Measurements from ENCODE around the gene WDR46. TPM values are rescaled to one million over a fixed set of nuclear protein-coding genes. Genes with fewer than 3 reads are reported as not detected.

The WDR46 gene
- total and polyA plus RNA-seq, 2 experiments from 2014 or later, result 71.4 to 104 TPM

GRCh38 chr6:33313709-33314514, 24.9 kb upstream of the WDR46 start, which contains the start of gene TAPBP:
Gene TAPBP (minus strand): TSS chr6:33314078. CDS start chr6:33314041, 37 bp downstream.
- Histone ChIP-seq H3K4me2 (peak within 1 kb of the TSS; percentile 99), H3K4me1 (ENCODE audit: insufficient read depth) (peaks cover 25% of the 10 kb centered on the region), H3K79me2 (replicated peaks; ENCODE audit: insufficient read depth) (0 out of 2 replicates have a peak, but pooled peaks cover 6% of the 10 kb centered on the region), H2AFZ (peak within 1 kb of the TSS; percentile 80), H3K27me3 (ENCODE audit: insufficient read depth) (no peaks in the 10 kb centered on the region), H3F3A (replicated peaks; ENCODE audit: low read depth) (peaks cover 16% of the 10 kb centered on the region), H4K20me1 (replicated peaks; ENCODE audit: insufficient read depth) (no peaks in the 10 kb centered on the region; the same call in 1 of the 2 replicates), H3K36me3 (ENCODE audit: insufficient read depth) (no peaks in the 10 kb centered on the region), H3K4me3 (peak within 1 kb of the TSS; percentile 91), H3K9me2 (ENCODE audit: insufficient read depth) (no peaks in the 10 kb centered on the region), H3K27ac (ENCODE audit: low read depth) (no peak within 1 kb of the TSS)
- Mint-ChIP-seq H3K4me1 (peaks cover 41% of the 10 kb centered on the region), H3K9me3 (no peaks in the 10 kb centered on the region; the same call in 1 of the 3 replicates), H3K4me3 (peak within 1 kb of the TSS; percentile 92), H3K36me3 (ENCODE audit: low read depth) (peaks cover 10% of the 10 kb centered on the region), H3K27me3 (ENCODE audit: insufficient read depth, low read depth, poor library complexity) (peaks cover 21% of the 10 kb centered on the region), H3K27ac (no peak within 1 kb of the TSS; the same call in none of the 2 replicates)
- ATAC-seq (peak; percentile 3), DNase-seq (ENCODE audit: low spot score) (peak; percentile 63)
- TF ChIP-seq EZH2phosphoT487 (IDR thresholded peaks at IDR 0.05; ENCODE audit: unreplicated experiment), result no peak
- TF ChIP-seq, protein P1, sequence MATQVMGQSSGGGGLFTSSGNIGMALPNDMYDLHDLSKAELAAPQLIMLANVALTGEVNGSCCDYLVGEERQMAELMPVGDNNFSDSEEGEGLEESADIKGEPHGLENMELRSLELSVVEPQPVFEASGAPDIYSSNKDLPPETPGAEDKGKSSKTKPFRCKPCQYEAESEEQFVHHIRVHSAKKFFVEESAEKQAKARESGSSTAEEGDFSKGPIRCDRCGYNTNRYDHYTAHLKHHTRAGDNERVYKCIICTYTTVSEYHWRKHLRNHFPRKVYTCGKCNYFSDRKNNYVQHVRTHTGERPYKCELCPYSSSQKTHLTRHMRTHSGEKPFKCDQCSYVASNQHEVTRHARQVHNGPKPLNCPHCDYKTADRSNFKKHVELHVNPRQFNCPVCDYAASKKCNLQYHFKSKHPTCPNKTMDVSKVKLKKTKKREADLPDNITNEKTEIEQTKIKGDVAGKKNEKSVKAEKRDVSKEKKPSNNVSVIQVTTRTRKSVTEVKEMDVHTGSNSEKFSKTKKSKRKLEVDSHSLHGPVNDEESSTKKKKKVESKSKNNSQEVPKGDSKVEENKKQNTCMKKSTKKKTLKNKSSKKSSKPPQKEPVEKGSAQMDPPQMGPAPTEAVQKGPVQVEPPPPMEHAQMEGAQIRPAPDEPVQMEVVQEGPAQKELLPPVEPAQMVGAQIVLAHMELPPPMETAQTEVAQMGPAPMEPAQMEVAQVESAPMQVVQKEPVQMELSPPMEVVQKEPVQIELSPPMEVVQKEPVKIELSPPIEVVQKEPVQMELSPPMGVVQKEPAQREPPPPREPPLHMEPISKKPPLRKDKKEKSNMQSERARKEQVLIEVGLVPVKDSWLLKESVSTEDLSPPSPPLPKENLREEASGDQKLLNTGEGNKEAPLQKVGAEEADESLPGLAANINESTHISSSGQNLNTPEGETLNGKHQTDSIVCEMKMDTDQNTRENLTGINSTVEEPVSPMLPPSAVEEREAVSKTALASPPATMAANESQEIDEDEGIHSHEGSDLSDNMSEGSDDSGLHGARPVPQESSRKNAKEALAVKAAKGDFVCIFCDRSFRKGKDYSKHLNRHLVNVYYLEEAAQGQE (IDR thresholded peaks at IDR 0.05; ENCODE audit: unreplicated experiment), result no peak
- no peak for TF ChIP-seq ZNF114 (CRISPR knock-in tag; IDR thresholded peaks at IDR 0.05)
- no peak for TF ChIP-seq JUNB (IDR thresholded peaks at IDR 0.05; ENCODE audit: unreplicated experiment)
- no peak for TF ChIP-seq CREB1 (CRISPR knock-in tag; IDR thresholded peaks at IDR 0.05; ENCODE audit: low read depth)
- TF ChIP-seq ZNF331 (CRISPR knock-in tag; IDR thresholded peaks at IDR 0.05; ENCODE audit: low read depth), result no peak
- no peak for TF ChIP-seq STAT1 (IDR thresholded peaks at IDR 0.05; ENCODE audit: unreplicated experiment)
- TF ChIP-seq POLR2AphosphoS5 (IDR thresholded peaks at IDR 0.05; ENCODE audit: low read depth), result no peak

GRCh38 chr6:33313105-33313708, 24.2 kb upstream of the WDR46 start:
- Histone ChIP-seq H3K4me3 (peak overlapping the region; percentile 91), H3K9me2 (ENCODE audit: insufficient read depth) (no peaks in the 10 kb centered on the region), H3K36me3 (ENCODE audit: insufficient read depth) (no peaks in the 10 kb centered on the region), H3K4me2 (peak overlapping the region; percentile 99), H3K27ac (ENCODE audit: low read depth) (no peak overlapping the region), H3K79me2 (replicated peaks; ENCODE audit: insufficient read depth) (0 out of 2 replicates have a peak, but pooled peaks cover 6% of the 10 kb centered on the region), H3K27me3 (ENCODE audit: insufficient read depth) (no peaks in the 10 kb centered on the region), H2AFZ (peak overlapping the region; percentile 80), H3K4me1 (ENCODE audit: insufficient read depth) (peaks cover 20% of the 10 kb centered on the region), H3F3A (replicated peaks; ENCODE audit: low read depth) (peaks cover 10% of the 10 kb centered on the region), H4K20me1 (replicated peaks; ENCODE audit: insufficient read depth) (no peaks in the 10 kb centered on the region; the same call in 1 of the 2 replicates)
- Mint-ChIP-seq H3K9me3 (no peaks in the 10 kb centered on the region; the same call in 1 of the 3 replicates), H3K27ac (no peak overlapping the region; the same call in 1 of the 2 replicates), H3K4me3 (peak overlapping the region; percentile 92), H3K36me3 (ENCODE audit: low read depth) (peaks cover 3% of the 10 kb centered on the region; the same call in 2 of the 3 replicates), H3K27me3 (ENCODE audit: insufficient read depth, low read depth, poor library complexity) (peaks cover 20% of the 10 kb centered on the region), H3K4me1 (peaks cover 35% of the 10 kb centered on the region)
- peak; percentile 8 for ATAC-seq
- peak; percentile 75 for DNase-seq (ENCODE audit: low spot score)
- TF ChIP-seq STAT1 (IDR thresholded peaks at IDR 0.05; ENCODE audit: unreplicated experiment), result no peak
- TF ChIP-seq EZH2phosphoT487 (IDR thresholded peaks at IDR 0.05; ENCODE audit: unreplicated experiment), result no peak
- no peak for TF ChIP-seq POLR2AphosphoS5 (IDR thresholded peaks at IDR 0.05; ENCODE audit: low read depth)
- TF ChIP-seq, protein P2, sequence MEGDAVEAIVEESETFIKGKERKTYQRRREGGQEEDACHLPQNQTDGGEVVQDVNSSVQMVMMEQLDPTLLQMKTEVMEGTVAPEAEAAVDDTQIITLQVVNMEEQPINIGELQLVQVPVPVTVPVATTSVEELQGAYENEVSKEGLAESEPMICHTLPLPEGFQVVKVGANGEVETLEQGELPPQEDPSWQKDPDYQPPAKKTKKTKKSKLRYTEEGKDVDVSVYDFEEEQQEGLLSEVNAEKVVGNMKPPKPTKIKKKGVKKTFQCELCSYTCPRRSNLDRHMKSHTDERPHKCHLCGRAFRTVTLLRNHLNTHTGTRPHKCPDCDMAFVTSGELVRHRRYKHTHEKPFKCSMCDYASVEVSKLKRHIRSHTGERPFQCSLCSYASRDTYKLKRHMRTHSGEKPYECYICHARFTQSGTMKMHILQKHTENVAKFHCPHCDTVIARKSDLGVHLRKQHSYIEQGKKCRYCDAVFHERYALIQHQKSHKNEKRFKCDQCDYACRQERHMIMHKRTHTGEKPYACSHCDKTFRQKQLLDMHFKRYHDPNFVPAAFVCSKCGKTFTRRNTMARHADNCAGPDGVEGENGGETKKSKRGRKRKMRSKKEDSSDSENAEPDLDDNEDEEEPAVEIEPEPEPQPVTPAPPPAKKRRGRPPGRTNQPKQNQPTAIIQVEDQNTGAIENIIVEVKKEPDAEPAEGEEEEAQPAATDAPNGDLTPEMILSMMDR (conservative IDR thresholded peaks at IDR 0.05; ENCODE audit: low read depth in 2 of 2), result no peak
- TF ChIP-seq, protein P1 (IDR thresholded peaks at IDR 0.05; ENCODE audit: unreplicated experiment), result no peak
- no peak for TF ChIP-seq ZNF114 (CRISPR knock-in tag; IDR thresholded peaks at IDR 0.05)
- TF ChIP-seq CREB1 (CRISPR knock-in tag; IDR thresholded peaks at IDR 0.05; ENCODE audit: low read depth), result no peak
